Esophagus (tissue), 2 donors: ENCODE results near the gene FOXI3. TPM values are rescaled to one million over a fixed set of nuclear protein-coding genes. Genes with fewer than 3 reads are reported as not detected.

Experiments
- H3K27ac ChIP-seq, 2 donors: one replicate each; pipeline ENCODE4 v1.5.1; 2013; ENCODE audit warnings: low read depth in 2 of 2, mild to moderate bottlenecking in 2 of 2, inconsistent platforms in 1 of 2, low read length in 1 of 2, moderate library complexity in 1 of 2
- H3K27me3 ChIP-seq, 2 donors: one replicate each; pipeline ENCODE4 v1.6.1; 2013; ENCODE audit warnings: low read length in 2 of 2, control low read depth in 1 of 2, mild to moderate bottlenecking in 1 of 2; ENCODE audit not compliant: insufficient read depth in 2 of 2, control insufficient read depth in 1 of 2
- H3K36me3 ChIP-seq, 2 donors: one replicate each; pipeline ENCODE4 v1.6.1; 2013; ENCODE audit warnings: low read length in 1 of 2; ENCODE audit not compliant: control insufficient read depth in 2 of 2, insufficient read depth in 2 of 2
- H3K4me1 ChIP-seq, 2 donors: one replicate each; pipeline ENCODE4 v1.6.1; 2013; ENCODE audit warnings: low read length in 1 of 2; ENCODE audit not compliant: control insufficient read depth in 2 of 2, insufficient read depth in 2 of 2
- H3K4me3 ChIP-seq, 2 donors: one replicate each; pipeline ENCODE4 v1.5.1; 2013; ENCODE audit warnings: low read length in 2 of 2, mild to moderate bottlenecking in 2 of 2, low read depth in 1 of 2, moderate library complexity in 1 of 2
- H3K9me3 ChIP-seq, 2 donors: one replicate each; pipeline ENCODE4 v1.6.1; 2013; ENCODE audit warnings: mild to moderate bottlenecking in 2 of 2, low read depth in 1 of 2, low read length in 1 of 2, moderate library complexity in 1 of 2; ENCODE audit not compliant: control insufficient read depth in 2 of 2, insufficient read depth in 1 of 2
- WGBS, 2 donors: extraction: QIAGEN DNeasy Blood & Tissue Kit; methylation state at CpG; one replicate each; pipeline ENCODE4 v1.1.7; 2013; 5-methylcytosine and 5-hydroxymethylcytosine counted together
- polyA plus RNA-seq, 2 donors: library from polyadenylated mRNA; stranded (reverse); fragments of 200-250 nt; gene quantifications; one replicate each; pipeline ENCODE4 v1.2.3, GENCODE V29; 2013
- donor health status: healthy with polysubstance abuse.
- donor health status: Bipolar disorder and iron deficiency.

Gene FOXI3
- polyA plus RNA-seq, 2 donors: not detected

DNA sequence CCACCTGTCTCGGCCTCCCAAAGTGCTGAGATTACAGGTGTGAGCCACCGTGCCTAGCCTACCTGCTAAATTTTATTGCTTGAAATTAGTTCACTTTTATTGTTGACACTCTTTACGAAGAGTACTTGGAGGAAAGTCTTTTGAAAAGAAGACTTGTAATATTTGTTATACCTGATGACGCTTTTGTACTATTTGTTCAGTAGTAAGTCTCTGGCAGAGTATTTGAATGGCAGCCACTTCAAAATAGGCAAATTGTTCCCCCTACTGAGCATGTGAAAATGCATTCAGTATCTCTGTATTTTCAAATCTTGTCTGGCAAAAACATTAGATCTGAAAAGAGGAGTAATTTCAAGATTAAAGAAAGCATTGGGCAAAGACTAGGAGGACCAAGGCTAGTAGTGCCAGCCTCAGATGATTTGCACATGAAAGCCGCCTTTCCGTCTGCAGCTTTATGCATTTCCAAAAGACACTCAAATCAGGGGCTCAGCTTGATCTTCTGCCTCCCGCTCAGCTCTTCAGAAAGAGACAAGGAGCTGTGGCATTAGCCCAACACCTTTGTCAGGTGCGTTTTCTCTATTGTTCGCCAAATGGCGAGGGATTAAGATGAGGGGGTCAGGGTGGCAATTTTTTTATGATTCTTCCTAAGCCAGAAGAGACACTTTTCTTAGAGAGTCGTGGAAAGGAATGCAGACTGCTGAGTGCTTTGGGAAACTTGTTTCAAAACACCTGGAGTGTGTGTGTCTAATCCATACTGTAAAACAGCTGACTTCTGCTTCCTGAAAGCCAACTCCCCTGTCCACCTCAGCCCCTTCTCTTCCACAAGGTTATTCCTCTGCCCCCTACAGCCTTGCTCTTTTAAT lies 18.8 kb upstream of the FOXI3 start:
- Histone ChIP-seq H3K27ac (no peak overlapping the region), H3K4me3 (no peak overlapping the region), H3K27me3 (peaks cover 0 to 4% of the 10 kb centered on the region in 2 donors), H3K9me3 (no peaks in the 10 kb centered on the region), H3K4me1 (no peaks in the 10 kb centered on the region), H3K36me3 (no peaks in the 10 kb centered on the region)
- 44 to 46% methylated on average over 11 of the region's 11 CpGs for WGBS, 2 donors

DNA sequence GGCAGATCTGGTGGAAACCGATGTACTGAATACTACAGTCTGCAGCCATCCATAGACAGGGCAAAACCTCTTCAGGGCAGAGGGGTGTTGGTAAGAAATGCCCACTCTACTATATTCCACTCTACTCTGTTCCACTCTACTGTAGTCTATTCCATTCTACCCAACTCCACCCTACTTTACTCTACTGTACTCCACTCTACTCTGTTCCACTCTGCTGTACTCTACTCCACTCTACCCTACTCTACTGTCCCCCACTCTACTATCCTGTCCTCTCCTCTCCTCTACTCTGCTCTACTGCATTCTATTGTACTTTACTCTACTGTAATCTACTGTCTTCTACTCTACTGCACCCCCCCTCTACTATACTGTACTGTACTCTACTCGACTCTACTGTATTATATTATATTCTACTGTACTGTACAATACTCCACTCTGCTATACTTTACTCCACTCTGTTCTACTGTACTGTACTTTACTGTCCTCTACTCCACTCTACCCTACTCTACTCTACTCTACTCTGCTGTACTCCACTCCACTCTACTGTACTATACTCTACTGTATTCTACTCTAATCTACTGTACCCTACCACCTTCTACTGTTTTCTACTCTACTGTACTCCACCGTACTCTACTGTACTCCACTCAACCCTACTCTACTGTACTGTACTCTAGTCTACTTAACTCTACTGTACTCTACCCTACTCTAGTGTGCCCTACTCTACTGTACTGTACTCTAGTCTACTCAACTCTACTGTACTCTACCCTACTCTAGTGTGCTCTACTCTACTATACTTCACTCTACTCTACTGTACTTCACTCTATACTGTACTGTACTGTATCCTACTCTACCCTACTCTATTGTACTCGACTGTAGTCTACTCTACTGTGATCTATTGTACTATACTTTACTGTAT lies 17.0 kb upstream of the FOXI3 start:
- Histone ChIP-seq H3K4me3 (no peak overlapping the region), H3K27me3 (no peaks in the 10 kb centered on the region), H3K4me1 (no peaks in the 10 kb centered on the region), H3K27ac (no peak overlapping the region), H3K36me3 (no peaks in the 10 kb centered on the region), H3K9me3 (no peaks in the 10 kb centered on the region)
- 82 to 85% methylated on average over 4 of the region's 4 CpGs for WGBS, 2 donors

DNA sequence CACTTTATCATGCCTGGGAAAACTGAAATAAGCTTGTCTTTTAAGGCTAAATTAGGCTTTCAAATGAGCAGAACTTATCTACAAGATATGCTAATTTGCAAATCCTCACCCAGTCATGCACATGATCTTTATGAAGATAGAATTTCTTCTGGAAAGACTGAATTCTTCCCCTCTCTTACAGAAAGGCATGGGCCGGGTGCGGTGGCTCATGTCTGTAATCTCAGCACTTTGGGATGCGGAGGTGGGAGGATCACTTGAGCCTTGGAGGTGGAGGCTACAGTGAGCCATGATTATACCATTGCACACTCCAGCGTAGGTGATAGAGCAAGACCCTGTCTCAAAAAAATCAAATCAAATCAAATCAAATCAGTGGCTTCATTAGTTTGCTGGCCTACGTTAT lies 11.7 kb upstream of the FOXI3 start:
- WGBS, 2 donors: 85 to 89% methylated on average over 5 of the region's 5 CpGs
- Histone ChIP-seq H3K27me3 (no peaks in the 10 kb centered on the region), H3K27ac (no peak overlapping the region), H3K9me3 (no peaks in the 10 kb centered on the region), H3K4me3 (no peak overlapping the region), H3K36me3 (no peaks in the 10 kb centered on the region), H3K4me1 (no peaks in the 10 kb centered on the region)

DNA sequence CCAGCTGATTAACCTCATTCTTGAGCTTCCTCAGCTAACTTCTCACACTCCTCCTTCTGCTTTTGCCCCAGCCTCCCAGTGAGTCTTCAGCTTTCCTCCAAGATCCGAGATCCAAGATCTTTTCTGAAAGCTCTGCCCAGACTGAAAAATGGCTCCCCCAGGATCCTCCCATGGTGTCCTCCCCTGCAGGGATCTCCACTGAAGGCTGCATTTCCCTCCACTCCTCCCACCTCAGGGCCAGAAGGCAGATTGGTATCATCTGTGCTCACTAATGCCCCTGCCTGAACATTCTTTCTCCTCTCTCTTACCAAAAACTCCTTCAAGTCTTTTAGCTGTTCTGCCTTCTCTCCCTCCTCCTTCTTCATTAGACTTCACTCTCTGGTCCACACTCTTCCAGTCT lies 6.1 kb upstream of the FOXI3 start:
- Histone ChIP-seq H3K9me3 (no peaks in the 10 kb centered on the region), H3K4me3 (no peak overlapping the region), H3K27ac (no peak overlapping the region), H3K4me1 (no peaks in the 10 kb centered on the region), H3K27me3 (no peaks in the 10 kb centered on the region), H3K36me3 (no peaks in the 10 kb centered on the region)
- 40 to 57% methylated on average over 1 of the region's 1 CpG for WGBS, 2 donors

DNA sequence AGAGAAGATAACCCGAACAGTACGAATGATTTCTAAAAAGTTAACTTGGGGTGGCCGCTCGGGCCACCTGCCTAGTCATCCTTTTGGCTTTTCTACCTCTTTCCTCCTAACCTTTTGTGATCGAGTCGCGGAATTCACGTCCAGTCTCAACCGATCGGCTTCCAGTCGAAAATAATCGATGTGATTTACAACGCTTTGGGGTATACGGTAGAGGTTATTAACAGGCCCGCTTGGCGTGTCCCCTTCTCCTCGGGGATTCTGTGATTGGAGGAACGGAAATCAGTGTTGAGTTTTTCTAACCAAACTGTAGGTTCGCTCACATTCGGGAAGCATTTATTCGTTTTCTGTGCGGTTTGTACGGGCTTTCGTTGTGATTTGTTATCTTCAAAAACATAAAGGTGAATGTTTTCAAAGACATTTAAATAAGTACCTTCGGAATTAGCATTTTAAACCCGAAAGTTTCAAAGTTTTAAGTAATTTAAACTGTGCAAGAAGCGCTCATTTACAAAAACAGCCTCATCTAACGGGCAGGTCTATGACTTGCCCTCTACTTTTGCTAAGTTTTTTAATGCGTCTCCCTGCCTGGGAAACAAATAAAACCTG lies 588 bp upstream of the FOXI3 start:
- peaks cover 5 to 23% of the 10 kb centered on the region in 2 donors for H3K27me3 ChIP-seq
- peaks cover 0 to 2% of the 10 kb centered on the region in 2 donors for H3K9me3 ChIP-seq
- H3K36me3 ChIP-seq: no peaks in the 10 kb centered on the region
- peak overlapping the region in 1 of 2 donors; percentile 56 for H3K4me3 ChIP-seq
- peaks cover 0 to 5% of the 10 kb centered on the region in 2 donors for H3K4me1 ChIP-seq
- H3K27ac ChIP-seq: no peak overlapping the region
- WGBS, 2 donors: 7 to 10% methylated on average over 29 of the region's 29 CpGs

DNA sequence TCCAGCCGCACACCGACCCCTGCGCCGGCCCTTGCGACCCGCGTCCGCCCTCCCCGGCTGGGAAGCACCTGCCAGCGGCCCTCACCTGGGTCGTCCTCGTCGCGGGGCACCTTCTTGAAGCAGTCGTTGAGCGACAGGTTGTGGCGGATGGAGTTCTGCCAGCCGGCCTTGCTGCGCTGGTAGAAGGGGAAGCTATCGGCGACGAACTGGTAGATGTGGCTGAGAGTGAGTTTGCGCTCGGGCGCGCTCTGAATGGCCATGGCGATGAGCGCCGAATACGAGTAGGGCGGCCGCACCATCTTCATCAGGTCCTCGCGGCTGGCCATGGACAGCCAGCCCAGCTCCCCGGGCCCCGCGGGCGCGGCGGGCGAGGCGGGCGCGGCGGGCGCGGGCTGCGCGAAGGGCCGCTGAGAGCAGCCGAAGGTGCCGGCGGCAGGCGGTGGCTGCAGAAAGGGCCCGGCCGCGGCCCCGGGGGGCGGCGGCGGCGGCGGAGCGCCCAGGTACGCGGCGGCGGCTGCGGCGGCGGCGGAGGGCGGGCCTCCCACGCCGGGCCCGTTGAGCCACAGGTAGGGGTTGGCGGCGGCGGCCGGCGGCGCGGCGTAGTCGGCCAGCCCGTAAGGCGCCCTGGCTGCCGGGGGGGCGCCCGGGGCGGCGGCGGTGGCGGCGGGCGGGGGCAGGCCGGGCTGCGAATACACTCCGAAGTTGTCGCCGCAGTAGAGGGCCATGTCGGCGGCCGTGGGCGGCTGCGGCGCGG lies 505 bp downstream of the FOXI3 start:
- Histone ChIP-seq H3K4me1 (peaks cover 0 to 5% of the 10 kb centered on the region in 2 donors), H3K27me3 (peaks cover 5 to 25% of the 10 kb centered on the region in 2 donors), H3K4me3 (peak overlapping the region; percentile 33 to 56), H3K9me3 (peaks cover 0 to 2% of the 10 kb centered on the region in 2 donors), H3K27ac (no peak overlapping the region), H3K36me3 (no peaks in the 10 kb centered on the region)
- whole genome bisulfite sequencing, 2 donors: 3% methylated on average over 45 to 108 of the region's 108 CpGs

DNA sequence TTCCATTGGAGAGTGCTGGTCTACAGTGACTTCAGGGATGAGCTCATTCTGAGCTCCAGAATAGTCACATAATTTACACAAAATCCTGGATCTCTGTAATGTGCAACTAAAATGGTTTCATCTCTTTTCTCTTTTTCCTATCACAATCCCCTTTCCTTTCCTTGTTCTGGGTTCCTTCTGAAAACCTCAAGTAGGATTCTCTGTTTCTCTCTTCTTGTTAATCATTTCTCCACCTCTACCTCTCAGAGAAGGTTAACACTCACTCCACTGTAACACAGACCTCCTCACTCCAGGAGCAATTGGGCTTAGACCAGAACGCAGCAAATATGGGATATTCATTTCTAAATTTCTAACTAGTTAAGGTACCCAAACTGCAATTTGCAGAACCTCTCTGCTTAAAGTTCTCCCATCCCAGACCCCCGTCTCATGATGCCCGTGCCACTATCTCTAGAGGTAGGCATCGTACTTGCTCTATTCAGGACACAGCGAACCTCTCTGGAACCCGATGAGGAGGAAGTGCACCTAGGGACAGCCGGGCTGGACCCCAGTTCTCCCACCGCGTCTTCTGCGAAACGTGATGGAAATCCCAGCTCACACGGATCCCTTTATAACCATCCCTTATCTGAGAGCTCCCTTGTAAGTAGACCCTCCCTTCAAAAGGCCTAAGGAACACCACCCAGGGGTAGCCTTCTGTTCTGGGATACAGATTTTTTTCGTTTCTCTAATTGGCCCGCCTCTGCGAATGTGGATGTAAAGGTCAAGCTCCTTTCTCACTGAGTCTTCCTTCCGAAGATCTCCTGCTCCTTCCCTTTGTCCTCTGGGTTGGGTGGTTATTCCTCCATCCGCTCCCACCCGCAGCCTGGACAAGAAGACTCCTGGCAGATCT lies 1.3 kb downstream of the FOXI3 start:
- Histone ChIP-seq H3K9me3 (peaks cover 0 to 2% of the 10 kb centered on the region in 2 donors), H3K27me3 (peaks cover 5 to 25% of the 10 kb centered on the region in 2 donors), H3K36me3 (no peaks in the 10 kb centered on the region), H3K4me1 (peaks cover 0 to 5% of the 10 kb centered on the region in 2 donors), H3K27ac (no peak overlapping the region), H3K4me3 (no peak overlapping the region)
- 24 to 29% methylated on average over 18 of the region's 18 CpGs for WGBS, 2 donors

DNA sequence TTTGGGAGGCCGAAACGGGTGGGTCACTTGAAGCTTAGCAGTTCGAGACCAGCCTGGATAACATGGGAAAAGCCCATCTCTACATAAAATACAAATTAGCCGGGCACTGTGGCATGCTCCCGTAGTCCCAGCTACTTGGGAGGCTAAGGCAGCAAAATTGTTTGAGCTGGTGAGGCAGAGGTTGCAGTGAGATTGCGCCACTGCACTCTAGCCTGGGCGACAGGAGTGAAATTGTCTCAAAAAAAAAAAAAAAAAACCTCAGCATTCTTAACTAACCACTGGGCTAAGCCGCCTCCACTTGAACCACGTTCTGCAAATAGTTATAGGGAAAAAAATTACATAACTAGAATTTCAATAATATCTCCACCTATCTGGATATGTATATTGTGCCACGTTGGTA lies 2.3 kb downstream of the FOXI3 start:
- Histone ChIP-seq H3K4me1 (peaks cover 0 to 5% of the 10 kb centered on the region in 2 donors), H3K36me3 (no peaks in the 10 kb centered on the region), H3K9me3 (peaks cover 0 to 2% of the 10 kb centered on the region in 2 donors), H3K4me3 (no peak overlapping the region), H3K27me3 (peaks cover 5 to 25% of the 10 kb centered on the region in 2 donors), H3K27ac (no peak overlapping the region)
- WGBS, 2 donors: 82 to 87% methylated on average over 10 of the region's 10 CpGs
